Activated T-helper 2 cell treated with anti-CD3 and anti-CD28 coated beads, Interferon-gamma antibody, Interleukin-2, Interleukin-4, amounts not matched to agents 10 μg/mL and 5 μg/mL and 100 μg/mL, durations not matched to agents 14 hours and 24 hours and 36 hours (primary cell): Measurements from ENCODE around the gene SH3PXD2A. TPM values are rescaled to one million over a fixed set of nuclear protein-coding genes. Genes with fewer than 3 reads are reported as not detected.
"Not testable (repeated sequence)": the region's sequence is repeated elsewhere in the genome, so short reads cannot be mapped to it uniquely, and the experiment has no call there.

ENCODE experiments used
- DNase-seq: peaks from one replicate; pipeline ENCODE4 v3.0.0; 2021; ENCODE audit warnings: low spot score
- H3K27ac Mint-ChIP-seq: one replicate; pipeline ENCODE4 v1.8.0; 2021; ENCODE audit warnings: mixed read lengths
- H3K27me3 Mint-ChIP-seq: one replicate; pipeline ENCODE4 v1.8.0; 2021; ENCODE audit warnings: low read depth, mixed read lengths
- H3K36me3 Mint-ChIP-seq: one replicate; pipeline ENCODE4 v1.8.0; 2021; ENCODE audit warnings: low read depth, mixed read lengths
- H3K4me1 Mint-ChIP-seq: one replicate; pipeline ENCODE4 v1.8.0; 2021; ENCODE audit warnings: low read depth, mixed read lengths
- H3K4me3 Mint-ChIP-seq: one replicate; pipeline ENCODE4 v1.8.0; 2021; ENCODE audit warnings: low read depth, mild to moderate bottlenecking, moderate library complexity, mixed read lengths
- H3K9me3 Mint-ChIP-seq: one replicate; pipeline ENCODE4 v1.8.0; 2021; ENCODE audit warnings: mixed read lengths
- intact Hi-C: fragments of 100-400 bp; cut with micrococcal nuclease; formaldehyde crosslinking; loops from one replicate; pipeline ENCODE4 v1.15.1; 2023
- total RNA-seq: library from RNA; stranded (reverse); gene quantifications from 2 replicates; pipeline ENCODE4 v1.2.3, GENCODE V29; 2022

The SH3PXD2A gene
- total RNA-seq, 1 donor from 2014 or later = 8.6 TPM

DNA sequence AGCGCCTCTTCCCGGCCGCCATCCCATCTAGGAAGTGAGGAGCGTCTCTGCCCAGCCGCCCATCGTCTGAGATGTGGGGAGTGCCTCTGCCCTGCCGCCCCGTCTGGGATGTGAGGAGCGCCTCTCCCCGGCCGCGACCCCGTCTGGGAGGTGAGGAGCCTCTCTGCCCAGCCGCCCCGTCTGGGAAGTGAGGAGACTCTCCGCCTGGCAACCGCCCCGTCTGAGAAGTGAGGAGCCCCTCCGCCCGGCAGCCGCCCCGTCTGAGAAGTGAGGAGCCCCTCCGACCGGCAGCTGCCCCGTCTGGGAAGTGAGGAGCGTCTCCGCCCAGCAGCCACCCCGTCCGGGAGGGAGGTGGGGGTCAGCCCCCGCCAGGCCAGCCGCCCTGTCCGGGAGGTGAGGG, 248.3 kb downstream of the SH3PXD2A start:
- H3K27me3 Mint-ChIP-seq, DNase-seq, H3K4me3 Mint-ChIP-seq, H3K36me3 Mint-ChIP-seq, H3K4me1 Mint-ChIP-seq, intact Hi-C loops, H3K27ac Mint-ChIP-seq, H3K9me3 Mint-ChIP-seq: not testable (repeated sequence)

DNA sequence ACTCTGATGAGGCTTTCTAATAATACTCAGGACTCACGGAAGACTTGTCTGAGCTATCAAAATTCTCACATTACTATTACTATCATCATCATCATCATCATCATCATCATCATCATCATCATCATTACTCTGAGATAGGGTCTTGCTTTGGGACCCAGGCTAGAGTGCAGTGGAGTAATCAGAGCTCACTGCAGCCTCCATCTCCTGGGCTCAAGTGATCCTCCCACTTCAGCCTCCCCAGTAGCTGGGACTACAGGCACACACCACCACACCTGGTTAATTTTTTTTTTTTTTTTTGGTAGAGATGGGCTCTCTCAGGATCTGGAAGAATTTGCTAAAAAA, 249.3 kb downstream of the SH3PXD2A start:
- not testable (repeated sequence) for H3K9me3 Mint-ChIP-seq

DNA sequence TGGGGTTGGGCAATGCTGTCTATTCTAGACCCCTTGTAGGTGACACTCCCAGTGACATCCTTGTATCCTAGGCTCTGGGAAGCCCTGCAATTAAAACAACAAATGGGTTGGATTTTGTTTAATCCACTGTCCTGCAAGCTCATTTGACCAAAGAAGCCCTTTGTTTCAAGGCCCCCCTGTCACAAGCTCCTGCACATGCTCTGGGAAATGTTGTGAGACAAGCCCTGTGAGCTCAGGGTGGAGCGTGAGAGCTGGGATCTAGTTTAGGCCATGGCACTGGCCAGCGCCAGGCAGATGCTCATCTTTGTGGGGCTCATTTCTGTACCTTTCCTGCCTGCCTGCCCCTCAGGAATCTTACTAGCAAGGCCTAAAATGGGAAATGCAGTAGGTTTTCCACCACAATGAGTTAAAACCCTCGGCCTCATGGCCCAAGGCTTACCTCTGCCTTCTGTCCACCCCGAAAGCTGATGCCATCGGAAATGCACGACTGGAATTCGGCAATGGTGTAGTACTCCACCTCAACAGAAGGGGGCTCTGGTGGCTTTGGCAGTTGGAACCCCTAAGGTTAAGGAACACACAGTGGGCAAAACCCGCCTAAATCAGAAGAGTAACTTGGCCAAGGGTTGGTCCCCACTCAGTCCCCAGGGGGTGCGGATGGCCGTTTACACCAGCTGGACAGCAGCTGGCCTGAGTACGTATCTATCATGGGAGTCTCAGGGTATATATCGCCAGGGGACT, 249.8 kb downstream of the SH3PXD2A start:
- no peak overlapping the region for H3K27ac Mint-ChIP-seq
- peak; percentile 19 for DNase-seq

More for the DNA sequence above, 249.3 kb downstream of the SH3PXD2A start:
- H3K4me1 Mint-ChIP-seq, DNase-seq, H3K4me3 Mint-ChIP-seq, H3K27me3 Mint-ChIP-seq, H3K27ac Mint-ChIP-seq, H3K36me3 Mint-ChIP-seq, intact Hi-C loops: not testable (repeated sequence)

DNA sequence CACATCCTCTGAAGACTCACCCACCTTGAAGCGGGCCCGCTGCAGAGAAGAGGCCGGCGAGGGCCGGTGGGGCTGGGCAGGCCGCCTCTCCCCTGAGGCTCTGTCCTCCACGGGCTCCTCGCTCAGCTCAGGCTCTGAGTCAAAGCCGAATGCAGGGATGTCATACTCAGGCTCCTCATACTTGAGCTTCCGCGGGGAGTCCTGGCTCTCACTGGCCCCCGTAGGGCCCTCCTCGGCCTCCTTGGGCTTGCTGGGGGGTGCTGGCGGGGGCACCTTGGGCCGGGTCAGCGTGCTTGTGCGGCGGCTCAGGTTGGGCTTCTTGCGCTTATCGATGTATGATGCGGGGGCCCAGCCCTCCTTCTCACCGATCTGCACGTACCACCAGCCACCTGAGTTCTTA, 252.0 kb downstream of the SH3PXD2A start:
- no peak for DNase-seq
- intact Hi-C loops = no loop called here
- Mint-ChIP-seq H3K36me3 (no peaks in the 10 kb centered on the region), H3K4me1 (no peaks in the 10 kb centered on the region), H3K9me3 (no peaks in the 10 kb centered on the region), H3K27ac (no peak overlapping the region), H3K4me3 (no peak overlapping the region), H3K27me3 (no peaks in the 10 kb centered on the region)

More for the DNA sequence above, 249.8 kb downstream of the SH3PXD2A start:
- Mint-ChIP-seq H3K9me3 (no peaks in the 10 kb centered on the region), H3K27me3 (no peaks in the 10 kb centered on the region), H3K4me1 (no peaks in the 10 kb centered on the region), H3K36me3 (no peaks in the 10 kb centered on the region), H3K4me3 (no peak overlapping the region)
- intact Hi-C loops = loop anchor here (1.0 kb wide), 1 partner anchor 81 kb away; no protein-coding TSS in a partner anchor

DNA sequence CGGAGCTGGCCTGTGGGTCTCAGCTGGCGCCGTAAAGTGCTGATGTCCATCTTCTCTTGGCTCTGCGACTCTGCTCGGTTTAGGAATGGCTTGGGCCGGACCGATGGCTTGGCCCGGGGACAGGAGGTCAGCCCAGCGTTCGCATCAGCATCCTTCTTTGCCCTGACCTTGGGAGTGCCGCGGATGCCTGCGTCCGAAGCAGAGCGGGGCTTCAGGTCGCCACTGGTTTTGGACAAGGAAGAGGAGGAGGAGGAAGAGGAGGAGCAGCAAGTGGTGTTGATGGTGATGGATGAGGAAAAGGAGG, 252.6 kb downstream of the SH3PXD2A start:
- H3K4me3 Mint-ChIP-seq = no peak overlapping the region
- H3K9me3 Mint-ChIP-seq = no peaks in the 10 kb centered on the region
- H3K4me1 Mint-ChIP-seq = no peaks in the 10 kb centered on the region
- H3K36me3 Mint-ChIP-seq = no peaks in the 10 kb centered on the region
- H3K27me3 Mint-ChIP-seq = no peaks in the 10 kb centered on the region
- no peak overlapping the region for H3K27ac Mint-ChIP-seq
- DNase-seq = no peak
- intact Hi-C loops = no loop called here

DNA sequence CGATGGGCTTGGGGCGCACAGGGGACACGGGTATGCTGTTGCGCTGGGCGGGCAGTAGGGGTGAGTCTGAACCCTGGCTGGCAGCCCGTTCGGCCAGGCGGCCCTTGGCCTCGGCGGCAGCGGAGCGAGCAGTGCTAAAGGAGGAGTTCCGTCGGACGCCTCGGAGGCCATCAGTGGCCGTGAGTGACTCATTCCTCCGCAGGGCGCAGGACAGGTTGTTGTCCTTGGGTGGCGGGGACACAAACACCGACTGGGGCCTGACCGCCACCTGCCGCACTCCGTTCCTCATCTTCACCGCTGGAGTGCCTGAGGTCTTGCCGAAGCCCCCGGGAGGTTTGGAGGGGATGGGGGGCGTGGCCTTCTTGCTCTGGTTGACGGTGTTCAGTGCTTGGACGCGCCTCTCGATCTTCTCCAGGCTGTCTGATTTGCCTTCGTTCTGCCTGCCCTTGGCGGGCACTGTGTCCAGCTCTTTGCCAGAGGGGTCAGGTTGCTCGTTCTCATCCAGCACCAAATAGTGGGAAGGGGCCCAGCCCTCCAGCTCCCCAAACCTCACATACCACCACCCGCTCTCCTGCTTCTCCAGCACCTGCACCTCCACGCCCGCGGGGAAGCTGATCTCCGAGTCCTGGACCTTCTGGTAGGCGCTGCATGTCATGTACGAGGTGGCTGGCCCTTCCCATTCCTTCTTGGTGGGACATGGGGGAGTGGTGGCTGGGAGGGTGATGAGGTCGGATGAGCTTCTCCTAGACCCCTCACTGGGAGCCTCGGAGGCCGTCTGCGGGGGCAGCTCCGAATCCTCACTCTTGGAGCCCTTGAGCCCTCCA, 253.1 kb downstream of the SH3PXD2A start:
- no peak for DNase-seq
- Mint-ChIP-seq H3K27ac (no peak overlapping the region), H3K36me3 (no peaks in the 10 kb centered on the region), H3K4me1 (no peaks in the 10 kb centered on the region), H3K27me3 (no peaks in the 10 kb centered on the region), H3K9me3 (no peaks in the 10 kb centered on the region), H3K4me3 (no peak overlapping the region)
- intact Hi-C loops = no loop called here

DNA sequence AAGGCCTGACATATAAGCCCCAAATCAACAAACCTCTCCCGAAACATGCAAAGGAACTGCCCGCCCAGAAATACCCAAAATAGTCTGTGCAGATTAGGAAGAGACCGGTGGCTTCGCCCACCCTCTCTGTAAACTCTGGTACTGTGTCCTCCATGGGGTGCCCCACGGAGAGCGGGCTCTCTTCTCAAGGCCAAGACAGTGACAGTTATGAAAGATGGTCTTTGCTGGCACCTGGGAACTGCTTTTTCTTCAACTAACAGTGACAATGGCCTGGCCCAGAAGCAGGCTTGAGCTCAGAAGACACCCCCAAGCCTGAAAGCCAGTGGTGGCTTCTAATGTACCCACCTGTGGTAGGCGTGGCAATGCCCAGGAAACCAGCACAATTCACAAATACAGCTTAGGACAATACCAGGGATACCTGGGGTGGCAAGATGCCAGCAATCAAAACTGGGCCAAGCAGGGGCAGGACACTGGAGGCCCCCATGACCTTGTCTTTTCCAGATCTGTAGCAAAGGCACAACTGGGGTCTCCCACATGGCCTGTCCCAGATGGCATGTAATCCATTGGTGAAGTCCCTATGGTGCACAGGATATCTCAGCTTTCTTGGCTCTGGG, 254.3 kb downstream of the SH3PXD2A start:
- Mint-ChIP-seq H3K27me3 (no peaks in the 10 kb centered on the region), H3K27ac (no peak overlapping the region), H3K4me3 (no peak overlapping the region), H3K4me1 (no peaks in the 10 kb centered on the region), H3K9me3 (no peaks in the 10 kb centered on the region), H3K36me3 (no peaks in the 10 kb centered on the region)
- intact Hi-C loops = no loop called here
- no peak for DNase-seq

DNA sequence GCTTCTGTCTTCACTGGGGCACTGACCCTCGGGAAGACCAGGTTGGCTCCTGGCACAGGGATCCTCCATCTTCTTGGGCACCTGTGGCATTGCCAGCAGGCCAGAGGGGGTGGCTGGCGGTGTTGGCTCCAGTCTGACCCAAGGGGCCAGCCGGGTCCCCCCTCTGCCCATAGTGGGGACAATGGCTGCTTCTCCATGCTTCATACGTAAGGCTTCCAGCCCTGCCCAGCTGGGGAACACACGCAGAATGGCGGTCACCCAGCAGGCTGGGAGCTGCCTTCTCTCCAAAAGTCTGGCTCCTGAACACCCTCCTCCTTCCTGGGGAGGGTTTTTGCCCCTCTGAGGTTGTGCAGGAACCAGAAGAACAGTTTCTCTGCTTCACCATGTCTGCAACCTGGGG, 255.1 kb downstream of the SH3PXD2A start:
- no peak overlapping the region for H3K27ac Mint-ChIP-seq
- no peak for DNase-seq
- H3K27me3 Mint-ChIP-seq = no peaks in the 10 kb centered on the region
- no peaks in the 10 kb centered on the region for H3K36me3 Mint-ChIP-seq
- H3K4me1 Mint-ChIP-seq = no peaks in the 10 kb centered on the region
- no peaks in the 10 kb centered on the region for H3K9me3 Mint-ChIP-seq
- H3K4me3 Mint-ChIP-seq = no peak overlapping the region
- intact Hi-C loops = no loop called here

DNA sequence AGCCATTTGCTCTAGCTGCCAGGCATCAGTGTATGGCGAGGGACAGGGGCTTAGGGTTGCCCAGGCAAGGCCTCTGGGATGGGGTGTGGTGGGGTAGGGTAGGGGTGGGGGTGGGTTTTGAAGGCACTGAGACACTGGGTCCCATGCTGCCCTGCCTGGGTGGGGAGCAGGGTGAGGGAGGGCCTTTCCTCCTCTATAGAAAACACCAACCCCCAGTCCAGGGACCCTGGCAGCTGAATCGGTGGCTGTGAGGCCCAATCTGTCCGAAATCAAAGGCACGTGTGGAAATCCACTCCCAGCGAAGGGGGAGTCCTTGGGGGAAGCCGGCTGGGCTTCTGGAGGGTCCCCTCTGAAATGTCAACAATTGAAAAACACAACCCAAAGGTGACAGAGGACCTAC, 255.5 kb downstream of the SH3PXD2A start:
- no peaks in the 10 kb centered on the region for H3K36me3 Mint-ChIP-seq
- no peaks in the 10 kb centered on the region for H3K4me1 Mint-ChIP-seq
- no peak overlapping the region for H3K4me3 Mint-ChIP-seq
- intact Hi-C loops = no loop called here
- H3K27me3 Mint-ChIP-seq = no peaks in the 10 kb centered on the region
- DNase-seq = no peak
- H3K27ac Mint-ChIP-seq = no peak overlapping the region
- no peaks in the 10 kb centered on the region for H3K9me3 Mint-ChIP-seq

DNA sequence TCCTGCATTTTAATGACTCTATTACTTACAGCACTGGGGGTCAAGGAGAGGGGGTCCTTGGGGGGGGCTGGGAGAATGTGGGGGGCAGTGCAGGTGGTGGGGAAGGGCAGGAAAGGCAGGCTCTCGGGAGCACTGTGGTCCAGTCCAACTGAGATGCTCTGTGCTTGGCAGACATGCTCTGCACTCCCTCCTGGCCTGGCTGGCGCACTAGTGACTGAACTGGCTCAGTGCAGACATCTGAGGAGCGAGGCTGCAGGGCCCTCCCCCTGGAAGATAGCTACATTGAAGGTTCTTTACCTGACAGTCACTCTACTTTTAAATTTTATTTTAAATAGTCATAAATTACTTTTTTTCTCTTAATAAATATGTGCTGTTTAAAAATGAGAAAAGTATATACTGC, 256.2 kb downstream of the SH3PXD2A start:
- DNase-seq = no peak
- H3K4me3 Mint-ChIP-seq = no peak overlapping the region
- no peaks in the 10 kb centered on the region for H3K9me3 Mint-ChIP-seq
- no peak overlapping the region for H3K27ac Mint-ChIP-seq
- H3K36me3 Mint-ChIP-seq = no peaks in the 10 kb centered on the region
- intact Hi-C loops = no loop called here
- H3K27me3 Mint-ChIP-seq = no peaks in the 10 kb centered on the region
- no peaks in the 10 kb centered on the region for H3K4me1 Mint-ChIP-seq

DNA sequence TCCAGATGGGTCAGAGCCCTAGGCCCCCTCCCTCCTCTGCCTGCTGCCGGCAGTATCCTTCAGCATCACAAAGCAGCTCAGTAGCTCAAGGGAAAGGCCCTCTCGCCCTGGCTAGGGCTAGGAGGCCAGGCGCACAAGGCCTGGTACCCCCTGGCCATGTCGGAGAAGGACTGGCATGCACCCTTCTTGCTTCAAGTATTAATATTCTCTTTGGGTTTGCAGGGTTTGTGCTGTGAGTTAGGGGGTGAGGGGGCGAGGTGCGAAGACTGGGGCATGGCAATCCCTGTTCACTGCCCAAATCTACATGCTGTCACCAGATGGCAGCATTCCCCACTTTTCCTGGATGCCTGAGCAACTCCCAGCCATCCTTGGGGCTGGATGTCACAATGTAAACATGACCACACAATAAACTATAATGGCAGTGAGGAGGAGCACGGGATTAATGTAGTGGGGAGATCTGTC, 256.7 kb downstream of the SH3PXD2A start:
- intact Hi-C loops = no loop called here
- Mint-ChIP-seq H3K4me3 (no peak overlapping the region), H3K36me3 (no peaks in the 10 kb centered on the region), H3K4me1 (no peaks in the 10 kb centered on the region), H3K27me3 (no peaks in the 10 kb centered on the region), H3K9me3 (no peaks in the 10 kb centered on the region), H3K27ac (no peak overlapping the region)
- DNase-seq = no peak

DNA sequence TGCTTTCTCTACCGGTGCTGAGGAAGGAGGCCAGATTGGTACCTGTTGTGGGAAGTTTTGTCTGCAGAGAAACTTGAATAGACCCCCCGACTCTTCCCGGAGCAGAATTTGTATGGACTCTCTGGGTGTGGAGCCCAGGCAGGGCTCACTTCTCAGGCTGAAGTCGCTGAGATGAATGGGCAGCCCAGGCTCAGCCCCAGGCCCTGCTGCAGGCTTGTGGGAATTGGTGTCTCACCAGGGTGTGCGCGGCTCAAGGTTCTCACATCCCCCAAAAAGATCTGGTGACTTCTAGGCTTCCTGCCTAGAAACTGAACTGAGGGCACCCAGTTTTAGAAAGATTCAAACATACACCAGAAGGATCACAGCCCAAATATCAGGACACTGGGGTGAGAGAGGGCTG, 258.4 kb downstream of the SH3PXD2A start:
- no peaks in the 10 kb centered on the region for H3K4me1 Mint-ChIP-seq
- no peaks in the 10 kb centered on the region for H3K9me3 Mint-ChIP-seq
- intact Hi-C loops = no loop called here
- H3K36me3 Mint-ChIP-seq = no peaks in the 10 kb centered on the region
- no peak for DNase-seq
- H3K4me3 Mint-ChIP-seq = no peak overlapping the region
- H3K27me3 Mint-ChIP-seq = no peaks in the 10 kb centered on the region
- no peak overlapping the region for H3K27ac Mint-ChIP-seq
